Tibial artery (tissue), 4 donors: ENCODE measurements around the gene FASTKD1.
"Not testable (repeated sequence)": the region's sequence is repeated elsewhere in the genome, so short reads cannot be mapped to it uniquely, and the experiment has no call there.

Source experiments
- DNase-seq, 2 donors: peaks; one replicate each; pipeline ENCODE4 v3.0.0-alpha.2; 2019
- H3K27ac ChIP-seq, 2 donors: fragments of 200-600 bp; sonication (generic) in 1 of 2; 1 replicate in 1 of 2; 2 replicates in 1 of 2; pipeline ENCODE4 v1.5.1; 2018 to 2019; ENCODE audit warnings: mild to moderate bottlenecking in 1 of 2
- H3K27me3 ChIP-seq, 2 donors: fragments of 200-600 bp; sonication (generic) in 1 of 2; one replicate each; pipeline versions ENCODE4 v1.5.1 to v1.6.0; 2016 to 2019
- H3K36me3 ChIP-seq, 3 donors: fragments of 200-600 bp; sonication (generic) in 2 of 3; one replicate each; pipeline ENCODE4 v1.5.1; 2016 to 2019; ENCODE audit warnings: mild to moderate bottlenecking in 2 of 3
- H3K4me1 ChIP-seq, 4 donors: fragments of 200-600 bp; sonication (generic) in 2 of 4; 1 replicate in 3 of 4; 2 replicates in 1 of 4; pipeline ENCODE4 v1.5.1; 2016 to 2019
- H3K4me3 ChIP-seq, 2 donors: fragments of 200-600 bp; sonication (generic) in 1 of 2; 1 replicate in 1 of 2; 2 replicates in 1 of 2; pipeline ENCODE4 v1.5.1; 2018 to 2019; ENCODE audit warnings: mild to moderate bottlenecking in 2 of 2
- H3K9me3 ChIP-seq, 3 donors: fragments of 200-600 bp; sonication (generic) in 1 of 3; one replicate each; pipeline ENCODE4 v1.5.1; 2016 to 2019
- intact Hi-C: fragments of 100-400 bp; cut with DNase I; formaldehyde crosslinking; loops from one replicate; pipeline ENCODE4 v1.15.0; 2023; ENCODE audit warnings: low total_unique reads
- TF ChIP-seq, protein P1 (sequence below), 2 experiments: fragments of 200-600 bp in 1 of 2; fragments of 450-650 bp in 1 of 2; IDR thresholded peaks; one replicate each; pipeline ENCODE4 v1.5.1; 2017 to 2019; ENCODE audit warnings: antibody characterized with exemption in 2 of 2, mild to moderate bottlenecking in 1 of 2, moderate library complexity in 1 of 2

Gene FASTKD1

GRCh38 chr2:169613876-169614275 is 40.2 kb upstream of the FASTKD1 start:
- Histone ChIP-seq H3K4me1 (no peaks in the 10 kb centered on the region), H3K27me3 (no peaks in the 10 kb centered on the region), H3K27ac (no peak overlapping the region), H3K4me3 (no peak overlapping the region), H3K36me3 (peaks cover 60 to 94% (median 76%) of the 10 kb centered on the region in 3 donors), H3K9me3 (no peaks in the 10 kb centered on the region)
- intact Hi-C loops, result no loop called here
- no peak for DNase-seq
- TF ChIP-seq, protein P1, sequence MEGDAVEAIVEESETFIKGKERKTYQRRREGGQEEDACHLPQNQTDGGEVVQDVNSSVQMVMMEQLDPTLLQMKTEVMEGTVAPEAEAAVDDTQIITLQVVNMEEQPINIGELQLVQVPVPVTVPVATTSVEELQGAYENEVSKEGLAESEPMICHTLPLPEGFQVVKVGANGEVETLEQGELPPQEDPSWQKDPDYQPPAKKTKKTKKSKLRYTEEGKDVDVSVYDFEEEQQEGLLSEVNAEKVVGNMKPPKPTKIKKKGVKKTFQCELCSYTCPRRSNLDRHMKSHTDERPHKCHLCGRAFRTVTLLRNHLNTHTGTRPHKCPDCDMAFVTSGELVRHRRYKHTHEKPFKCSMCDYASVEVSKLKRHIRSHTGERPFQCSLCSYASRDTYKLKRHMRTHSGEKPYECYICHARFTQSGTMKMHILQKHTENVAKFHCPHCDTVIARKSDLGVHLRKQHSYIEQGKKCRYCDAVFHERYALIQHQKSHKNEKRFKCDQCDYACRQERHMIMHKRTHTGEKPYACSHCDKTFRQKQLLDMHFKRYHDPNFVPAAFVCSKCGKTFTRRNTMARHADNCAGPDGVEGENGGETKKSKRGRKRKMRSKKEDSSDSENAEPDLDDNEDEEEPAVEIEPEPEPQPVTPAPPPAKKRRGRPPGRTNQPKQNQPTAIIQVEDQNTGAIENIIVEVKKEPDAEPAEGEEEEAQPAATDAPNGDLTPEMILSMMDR (IDR thresholded peaks at IDR 0.05), result no peak

DNA sequence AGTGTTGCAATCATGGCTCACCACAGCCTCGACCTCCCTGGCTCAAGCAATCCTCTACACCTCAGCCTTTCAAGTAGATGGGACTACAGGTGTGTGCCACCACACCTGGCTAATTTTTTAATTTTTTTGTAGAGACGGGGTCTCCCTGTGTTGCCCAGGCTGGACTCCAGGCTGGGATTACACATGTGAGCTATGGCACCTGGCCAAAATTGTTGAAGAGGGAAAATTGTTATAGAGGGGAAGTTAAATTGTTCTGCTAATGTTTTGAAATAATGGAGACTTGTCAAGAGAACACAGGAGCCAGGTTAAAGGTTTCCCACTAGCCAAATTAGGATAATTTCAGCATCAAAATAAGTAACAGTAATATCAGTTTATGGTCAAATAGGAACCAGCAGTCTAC is 35.6 kb upstream of the FASTKD1 start:
- Histone ChIP-seq H3K27me3 (no peaks in the 10 kb centered on the region), H3K27ac (no peak overlapping the region), H3K36me3 (peaks cover 75 to 86% (median 81%) of the 10 kb centered on the region in 3 donors), H3K9me3 (no peaks in the 10 kb centered on the region), H3K4me3 (no peak overlapping the region), H3K4me1 (no peaks in the 10 kb centered on the region)
- TF ChIP-seq, protein P1 (IDR thresholded peaks at IDR 0.05), result no peak
- DNase-seq, result no peak
- intact Hi-C loops, result no loop called here

DNA sequence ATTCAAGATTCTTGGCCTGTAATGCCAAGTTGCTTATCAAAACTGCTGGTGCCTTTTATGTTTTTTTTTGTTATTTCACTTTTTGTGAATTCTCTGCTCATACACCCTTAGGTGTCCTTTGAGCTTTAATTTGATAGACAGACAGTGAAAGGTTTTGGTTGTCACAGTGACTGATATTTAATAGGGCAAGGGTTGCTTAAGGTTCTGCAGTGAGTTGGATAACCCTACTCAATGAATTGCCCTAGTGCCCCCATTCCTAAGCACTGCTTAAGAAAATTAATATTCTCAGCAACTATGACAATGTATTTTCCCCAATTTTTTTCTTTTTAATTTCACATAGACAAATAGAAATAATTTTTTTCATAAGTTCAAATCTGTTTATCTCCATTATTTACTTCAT is 25.9 kb upstream of the FASTKD1 start:
- H3K27me3 ChIP-seq, result no peaks in the 10 kb centered on the region
- no peaks in the 10 kb centered on the region for H3K9me3 ChIP-seq
- intact Hi-C loops, result no loop called here
- no peak for DNase-seq
- no peak overlapping the region for H3K4me3 ChIP-seq
- peaks cover 0 to 20% (median 0%) of the 10 kb centered on the region in 4 donors for H3K4me1 ChIP-seq
- H3K36me3 ChIP-seq, result peaks cover 2 to 12% (median 2%) of the 10 kb centered on the region in 3 donors
- H3K27ac ChIP-seq, result no peak overlapping the region
- TF ChIP-seq, protein P1 (IDR thresholded peaks at IDR 0.05), result no peak

- no peaks in the 10 kb centered on the region for H3K9me3 ChIP-seq
- H3K36me3 ChIP-seq, result peaks cover 0 to 9% (median 0%) of the 10 kb centered on the region in 3 donors
- H3K4me3 ChIP-seq, result no peak overlapping the region
- DNase-seq, result no peak
- intact Hi-C loops, result no loop called here
- H3K27ac ChIP-seq, result no peak overlapping the region
- no peaks in the 10 kb centered on the region for H3K27me3 ChIP-seq
- peaks cover 0 to 20% (median 0%) of the 10 kb centered on the region in 4 donors for H3K4me1 ChIP-seq
- TF ChIP-seq, protein P1 (IDR thresholded peaks at IDR 0.05), result no peak
These were observed 25.3 kb upstream of the FASTKD1 start for GRCh38 chr2:169598982-169599381.

DNA sequence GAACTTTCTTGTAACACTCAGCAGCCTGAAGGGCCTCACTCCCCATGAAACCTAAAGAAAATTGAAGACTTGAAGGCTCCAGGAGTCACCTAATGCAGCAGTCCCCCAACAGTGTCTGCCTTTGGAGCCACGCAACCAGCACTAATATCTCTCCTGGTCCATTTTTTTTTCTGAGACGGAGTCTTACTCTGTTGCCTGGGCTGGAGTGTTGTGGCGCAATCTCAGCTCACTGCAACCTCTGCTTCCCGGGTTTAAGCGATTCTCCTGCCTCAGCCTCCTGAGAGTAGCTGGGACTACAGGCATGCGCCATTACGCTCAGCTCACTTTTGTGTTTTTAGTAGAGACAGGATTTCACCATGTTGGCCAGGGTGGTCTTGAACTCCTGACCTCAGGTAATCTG is 22.9 kb upstream of the FASTKD1 start:
- intact Hi-C loops, H3K36me3 ChIP-seq, H3K9me3 ChIP-seq, DNase-seq, H3K27ac ChIP-seq, H3K27me3 ChIP-seq, H3K4me3 ChIP-seq: not testable (repeated sequence)
- H3K4me1 ChIP-seq, result peaks cover 0 to 19% (median 0%) of the 10 kb centered on the region in 4 donors

DNA sequence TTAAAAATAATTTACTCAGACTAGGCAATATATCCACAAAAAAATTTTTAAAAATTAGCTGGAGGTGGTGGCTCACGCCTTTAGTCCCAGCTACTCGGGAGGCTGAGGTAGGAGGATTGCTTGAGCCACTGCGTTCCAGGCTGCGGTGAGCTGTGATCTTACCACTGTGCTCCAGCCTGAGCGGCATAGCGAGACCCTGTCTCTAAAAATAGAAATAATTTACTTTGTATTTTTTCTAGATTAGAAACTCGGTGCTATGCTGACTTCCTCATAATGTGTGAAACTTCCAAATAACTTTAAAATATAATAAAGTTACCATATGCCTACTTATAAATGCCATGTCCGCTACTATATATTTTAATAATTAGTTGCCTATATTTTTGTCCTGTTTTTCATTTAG is 17.1 kb upstream of the FASTKD1 start:
- Histone ChIP-seq H3K36me3 (no peaks in the 10 kb centered on the region), H3K27me3 (no peaks in the 10 kb centered on the region), H3K27ac (no peak overlapping the region)

More for the DNA sequence above, 17.1 kb upstream of the FASTKD1 start:
- H3K4me1 ChIP-seq, result peaks cover 0 to 22% (median 16%) of the 10 kb centered on the region in 4 donors
- H3K4me3 ChIP-seq, result no peak overlapping the region
- DNase-seq, result no peak
- TF ChIP-seq, protein P1 (IDR thresholded peaks at IDR 0.05), result no peak
- intact Hi-C loops, result no loop called here
- H3K9me3 ChIP-seq, result no peaks in the 10 kb centered on the region
